RWPE1 (cell line): Measurements from ENCODE around the gene TP53I13.

Source experiments
- CTCF ChIA-PET: fragments of 350-600 bp; sonication (Branson Sonifier 250); formaldehyde crosslinking; extraction: SDS; loops from one replicate; lab custom pipeline; 2021; lab: Yijun Ruan, JAX
- POLR2A ChIA-PET: fragments of 400-600 bp; formaldehyde crosslinking; extraction: SDS; loops from one replicate; lab custom pipeline; 2020; ENCODE audit warnings: antibody characterized with exemption; ENCODE audit not compliant: low non-redundant PET; lab: Yijun Ruan, JAX
- DNase-seq: peaks from one replicate; pipeline ENCODE4 v3.0.0; 2012; ENCODE audit warnings: low spot score
- H3K27ac ChIP-seq: fragments of 450-650 bp; 2 replicates; pipeline ENCODE4 v1.5.1; 2017
- CTCF ChIP-seq: fragments of 450-650 bp; conservative IDR thresholded peaks from 2 replicates; pipeline ENCODE4 v1.5.1; 2017; ENCODE audit warnings: low read depth, mild to moderate bottlenecking

The TP53I13 gene

GRCh38 chr17:29591737-29592608 is 23.5 kb downstream of the TP53I13 start:
- POLR2A ChIA-PET, result interaction anchor here (1.0 to 1.1 kb wide), 2 partner anchors 11 to 29 kb away, joined by 3 read pairs; no protein-coding TSS in a partner anchor
- H3K27ac ChIP-seq, result peak overlapping the region; percentile 99
- CTCF ChIA-PET, result interaction anchor here (0.5 to 5.4 kb wide), 19 partner anchors 11 to 675 kb away, joined by 3 to 71 read pairs (median 4); partner anchors contain the start of gene ABHD15
- peak; percentile 90 for DNase-seq
- peak; percentile 99 for TF ChIP-seq CTCF

- POLR2A ChIA-PET, result interaction anchor here (1.0 kb wide), 1 partner anchor 28 kb away, joined by 3 read pairs; no protein-coding TSS in a partner anchor
- no peak for TF ChIP-seq CTCF
- CTCF ChIA-PET, result interaction anchor here (0.6 to 5.4 kb wide), 7 partner anchors 12 to 454 kb away, joined by 3 to 71 read pairs (median 4); partner anchors contain the start of gene ABHD15
- DNase-seq, result no peak
- H3K27ac ChIP-seq, result peak within 1 kb of the TSS; percentile 99
Observed at GRCh38 chr17:29592850-29593551, 24.5 kb downstream of the TP53I13 start, which contains the start of gene ANKRD13B. TSS of gene ANKRD13B (plus strand) at chr17:29593132. CDS start at chr17:29593622, 490 bp downstream.

GRCh38 chr17:29593591-29594518 is 25.4 kb downstream of the TP53I13 start:
- DNase-seq, result peak; percentile 28
- ChIA-PET POLR2A (no interaction called here), CTCF (interaction anchor here (0.6 to 5.4 kb wide), 11 partner anchors 10 to 453 kb away, joined by 3 to 71 read pairs (median 5); no protein-coding TSS in a partner anchor)
- peak; percentile 40 for TF ChIP-seq CTCF
- peak overlapping the region; percentile 99 for H3K27ac ChIP-seq

GRCh38 chr17:29594519-29595090 is 26.1 kb downstream of the TP53I13 start:
- CTCF ChIA-PET, result interaction anchor here (1.0 to 5.4 kb wide), 7 partner anchors 11 to 224 kb away, joined by 3 to 45 read pairs (median 5); no protein-coding TSS in a partner anchor
- peak overlapping the region; percentile 99 for H3K27ac ChIP-seq
- POLR2A ChIA-PET, result no interaction called here
- no peak for DNase-seq
- 0 out of 2 replicates have a peak, but pooled peaks have one; percentile 0 for TF ChIP-seq CTCF

- CTCF ChIA-PET, result interaction anchor here (1.0 to 5.4 kb wide), 5 partner anchors 14 to 225 kb away, joined by 3 to 45 read pairs (median 5); no protein-coding TSS in a partner anchor
Observed at GRCh38 chr17:29595107-29595942, 26.8 kb downstream of the TP53I13 start.

More at GRCh38 chr17:29595107-29595942, 26.8 kb downstream of the TP53I13 start:
- DNase-seq, result no peak
- POLR2A ChIA-PET, result no interaction called here
- H3K27ac ChIP-seq, result peak overlapping the region; percentile 99
- TF ChIP-seq CTCF, result no peak
